MM.1S (cell line): ENCODE data around the gene FHDC1.

Source experiments
- CTCF ChIP-seq: fragments of 300-600 bp; sonication (generic); IDR thresholded peaks from 2 replicates; pipeline ENCODE4 v1.5.1; 2016; ENCODE audit warnings: antibody characterized with exemption, low read length, mixed read lengths
- EZH2 ChIP-seq: fragments of 300-600 bp; sonication (generic); optimal IDR thresholded peaks from 2 replicates; pipeline ENCODE3; 2017; ENCODE audit warnings: low read depth, mild to moderate bottlenecking, antibody characterized with exemption, low read length, mixed read lengths
- EZH2phosphoT487 ChIP-seq: fragments of 300-600 bp; sonication (generic); IDR thresholded peaks from 2 replicates; pipeline ENCODE4 v1.6.1; 2018; ENCODE audit warnings: antibody characterized with exemption, low read length

- TF ChIP-seq CTCF (no peak), EZH2 (no peak), EZH2phosphoT487 (no peak)
Measured at GRCh38 chr4:152894673-152895072, 41.5 kb upstream of the FHDC1 start.
